GM19099 (cell line): ENCODE results near the gene KLHL13.

Experiments
- POLR2A ChIP-seq: IDR thresholded peaks from 3 replicates; pipeline ENCODE4 v1.6.1; 2011; ENCODE audit warnings: low read depth; ENCODE audit not compliant: insufficient read length; ENCODE audit errors: extremely low read depth

Gene KLHL13

DNA sequence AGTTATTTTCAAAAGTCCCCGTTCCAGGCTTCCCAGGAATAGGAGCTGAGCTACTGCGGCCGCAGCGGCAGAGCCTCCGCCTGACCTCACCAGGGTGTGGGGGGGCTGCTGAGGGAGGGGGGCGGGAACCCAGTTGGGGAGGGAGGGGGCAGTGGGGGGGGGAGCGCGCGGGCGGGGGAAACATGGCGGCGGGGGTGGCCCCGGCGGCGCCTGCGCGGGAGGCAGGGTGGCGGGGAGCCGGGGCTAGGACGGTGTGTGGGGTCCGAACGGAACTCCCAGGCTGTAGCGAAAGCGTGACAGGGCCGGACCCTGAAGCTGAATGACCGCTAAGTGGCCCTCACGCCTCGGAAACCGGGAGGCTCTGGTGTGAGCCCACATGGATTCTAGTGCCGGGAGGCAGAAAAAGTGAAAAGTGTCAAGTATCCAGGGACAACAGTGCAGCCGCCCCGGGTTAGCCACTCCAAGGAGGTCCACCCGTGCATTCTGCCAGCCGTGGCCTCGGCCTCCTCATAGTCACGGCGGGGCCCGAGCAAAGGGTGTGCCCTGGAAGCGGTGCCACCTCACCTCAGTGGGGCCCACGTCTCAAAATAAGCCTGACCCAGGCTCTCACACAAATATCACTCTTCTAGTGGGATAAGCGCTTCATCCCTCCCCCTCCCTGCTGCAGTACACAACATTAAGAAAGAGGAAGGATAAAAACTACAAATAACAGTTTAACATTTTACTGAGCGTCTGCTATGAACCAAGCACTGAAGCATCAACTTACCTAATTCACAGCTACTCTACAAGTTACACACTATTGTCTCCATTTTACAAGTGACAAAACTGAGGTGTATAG lies at the start of gene KLHL13:
KLHL13 (minus strand) TSS at position 98 of the 838 bp plus-strand sequence. CDS start 88,337 bp downstream, outside the sequence.
- no peak for TF ChIP-seq POLR2A

GRCh38 chrX:118164138-118164537 lies 47.5 kb upstream of the KLHL13 start:
- no peak for TF ChIP-seq POLR2A

- TF ChIP-seq POLR2A = no peak
These were observed 40.5 kb upstream of the KLHL13 start for GRCh38 chrX:118156953-118157608.

DNA sequence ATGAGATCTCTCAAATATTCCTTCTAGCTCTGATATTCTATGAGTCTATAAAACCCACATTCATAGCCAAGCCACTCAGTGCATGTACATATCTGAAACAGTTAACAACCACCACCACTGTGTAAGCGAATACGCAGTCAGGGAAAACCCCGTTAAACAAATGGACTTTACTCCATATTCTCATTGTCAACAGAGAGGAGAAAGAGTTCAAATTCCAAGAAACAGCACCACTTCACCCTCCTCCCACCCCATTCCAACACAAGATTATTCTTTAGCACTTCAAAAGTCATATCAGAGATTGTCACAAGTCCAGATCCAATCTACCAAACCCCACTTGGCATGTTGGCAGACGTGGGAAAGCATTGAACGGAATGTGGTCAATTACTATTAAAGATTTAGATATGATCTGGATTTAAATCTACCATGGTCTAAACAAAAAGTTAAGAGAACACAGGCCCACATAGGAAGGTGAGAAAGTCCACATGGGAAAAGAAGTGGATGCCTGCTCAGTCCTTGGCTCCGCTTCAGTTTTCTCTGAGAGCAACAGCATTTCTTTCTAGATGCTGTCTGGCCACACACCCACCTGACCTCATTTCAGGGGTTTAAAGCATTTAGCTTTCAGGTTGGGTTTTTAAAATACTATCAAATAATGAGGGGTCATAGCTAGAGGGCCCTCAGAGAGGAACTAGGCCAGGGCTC lies 39.8 kb upstream of the KLHL13 start:
- TF ChIP-seq POLR2A = no peak

DNA sequence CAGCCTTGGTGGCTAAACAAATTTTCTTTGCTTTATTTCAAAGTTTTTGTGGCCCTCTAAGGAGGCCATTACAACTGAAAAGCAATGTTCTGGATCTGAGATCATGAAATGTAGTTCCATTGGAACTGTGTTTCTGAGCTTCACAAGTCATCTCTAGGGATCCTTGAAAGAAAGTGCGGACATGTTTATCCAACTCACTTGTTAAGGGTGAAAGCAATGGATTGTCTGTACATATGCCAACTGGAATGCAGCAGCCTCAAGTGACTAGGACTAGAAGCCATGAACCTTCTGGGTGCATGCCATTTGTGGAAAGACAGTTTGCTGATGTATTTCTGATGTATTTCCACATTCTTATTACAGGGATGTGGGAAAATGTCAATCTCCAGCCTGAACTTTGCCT lies 36.7 kb upstream of the KLHL13 start:
- TF ChIP-seq POLR2A = no peak

- no peak for TF ChIP-seq POLR2A
These were observed 36.1 kb upstream of the KLHL13 start for GRCh38 chrX:118152721-118153120.

- TF ChIP-seq POLR2A = no peak
These were observed 32.1 kb upstream of the KLHL13 start for GRCh38 chrX:118148737-118149136.

GRCh38 chrX:118143578-118143977 lies 27.0 kb upstream of the KLHL13 start:
- no peak for TF ChIP-seq POLR2A

GRCh38 chrX:118131336-118131735 lies 14.7 kb upstream of the KLHL13 start:
- TF ChIP-seq POLR2A = no peak

GRCh38 chrX:118129681-118130080 lies 13.1 kb upstream of the KLHL13 start:
- TF ChIP-seq POLR2A = no peak

GRCh38 chrX:118128724-118129123 lies 12.1 kb upstream of the KLHL13 start:
- no peak for TF ChIP-seq POLR2A

- TF ChIP-seq POLR2A = no peak
These were observed 9.7 kb upstream of the KLHL13 start for GRCh38 chrX:118126286-118126685.

- TF ChIP-seq POLR2A = no peak
These were observed 1.1 kb upstream of the KLHL13 start for GRCh38 chrX:118117741-118118140.

DNA sequence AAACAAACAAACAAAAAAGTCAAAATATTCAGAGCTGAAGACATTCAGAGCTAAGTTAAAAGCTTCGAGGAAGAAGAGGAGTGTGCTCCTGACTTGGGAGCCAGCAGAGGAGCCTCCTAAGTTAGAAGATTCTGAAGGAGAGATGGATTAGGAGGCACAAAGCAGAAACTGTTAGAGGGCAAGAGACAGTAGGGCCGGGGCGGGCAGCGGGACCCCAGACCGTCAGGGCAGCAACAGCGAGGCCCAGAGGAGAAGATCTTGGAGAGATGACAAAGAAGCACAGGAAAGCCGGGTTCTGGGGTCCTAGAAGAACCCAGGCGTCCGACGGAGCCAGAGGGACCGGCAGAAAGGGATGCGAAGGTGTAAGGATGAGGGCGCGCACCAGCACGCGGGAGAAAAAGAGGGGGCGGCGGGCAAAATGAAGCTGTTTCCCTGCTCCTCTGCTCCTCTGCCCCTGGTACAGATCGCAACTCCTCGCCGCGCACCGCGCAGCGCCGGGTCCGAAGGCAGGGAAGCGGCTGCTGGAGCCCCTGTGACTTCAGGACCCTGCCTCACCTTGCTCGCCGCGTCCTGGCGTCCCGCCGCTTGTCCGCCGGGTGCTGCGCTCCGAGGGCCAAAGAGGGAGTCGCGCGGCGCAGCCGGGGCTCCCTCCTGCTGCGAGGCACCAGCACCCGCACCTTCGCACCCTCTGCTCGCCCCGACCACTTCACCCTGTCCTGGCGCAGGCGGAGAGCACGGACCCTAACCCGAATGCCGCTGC lies 477 bp downstream of the KLHL13 start:
- no peak for TF ChIP-seq POLR2A

DNA sequence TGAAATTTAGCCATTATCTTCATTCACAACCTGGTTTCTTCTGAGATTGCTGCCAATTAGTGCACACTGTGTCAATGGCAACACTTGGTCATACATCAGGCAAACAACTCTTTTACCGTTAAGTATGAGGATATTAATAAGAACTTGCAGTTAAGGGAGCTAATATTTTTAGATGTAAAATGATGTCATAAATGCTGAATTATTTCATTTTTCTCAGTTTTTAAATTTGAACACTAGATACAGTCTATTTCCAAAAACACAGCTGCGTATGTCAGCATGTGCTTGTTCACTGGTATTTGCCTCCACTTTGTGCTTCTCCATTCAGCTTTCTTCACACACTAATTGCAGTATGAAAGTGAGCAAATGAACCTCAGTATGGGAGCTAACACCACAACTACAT lies 1.6 kb downstream of the KLHL13 start:
- no peak for TF ChIP-seq POLR2A
